IMR-90 (cell line): ENCODE measurements around the gene FSTL5.

ENCODE experiments used
- MXI1 ChIP-seq: IDR thresholded peaks from 2 replicates; pipeline ENCODE4 v1.6.1; 2012; ENCODE audit warnings: low read depth, mild to moderate bottlenecking, low read length, moderate library complexity, borderline replicate concordance
- NFE2L2 ChIP-seq: fragments of 150-350 bp; IDR thresholded peaks from 2 replicates; pipeline ENCODE4 v1.6.1; 2016; ENCODE audit warnings: low read depth, mild to moderate bottlenecking, low read length
- POLR2A ChIP-seq: IDR thresholded peaks from 2 replicates; pipeline ENCODE4 v1.6.1; 2012; ENCODE audit warnings: mild to moderate bottlenecking, low read depth, low read length
- RFX5 ChIP-seq: IDR thresholded peaks from 2 replicates; pipeline ENCODE4 v1.8.0; 2012; ENCODE audit warnings: low read depth, mild to moderate bottlenecking, low read length, moderate library complexity
- SMC3 ChIP-seq: fragments of 150-350 bp; IDR thresholded peaks from 2 replicates; pipeline ENCODE4 v1.6.1; 2016; ENCODE audit warnings: low read depth, mild to moderate bottlenecking, antibody characterized with exemption, low read length, moderate library complexity
- TF ChIP-seq, protein P1 (sequence below): conservative IDR thresholded peaks from 2 replicates; pipeline ENCODE4 v1.5.1; 2012; ENCODE audit warnings: mild to moderate bottlenecking, low read depth, low read length, improper control_type of control experiment

DNA sequence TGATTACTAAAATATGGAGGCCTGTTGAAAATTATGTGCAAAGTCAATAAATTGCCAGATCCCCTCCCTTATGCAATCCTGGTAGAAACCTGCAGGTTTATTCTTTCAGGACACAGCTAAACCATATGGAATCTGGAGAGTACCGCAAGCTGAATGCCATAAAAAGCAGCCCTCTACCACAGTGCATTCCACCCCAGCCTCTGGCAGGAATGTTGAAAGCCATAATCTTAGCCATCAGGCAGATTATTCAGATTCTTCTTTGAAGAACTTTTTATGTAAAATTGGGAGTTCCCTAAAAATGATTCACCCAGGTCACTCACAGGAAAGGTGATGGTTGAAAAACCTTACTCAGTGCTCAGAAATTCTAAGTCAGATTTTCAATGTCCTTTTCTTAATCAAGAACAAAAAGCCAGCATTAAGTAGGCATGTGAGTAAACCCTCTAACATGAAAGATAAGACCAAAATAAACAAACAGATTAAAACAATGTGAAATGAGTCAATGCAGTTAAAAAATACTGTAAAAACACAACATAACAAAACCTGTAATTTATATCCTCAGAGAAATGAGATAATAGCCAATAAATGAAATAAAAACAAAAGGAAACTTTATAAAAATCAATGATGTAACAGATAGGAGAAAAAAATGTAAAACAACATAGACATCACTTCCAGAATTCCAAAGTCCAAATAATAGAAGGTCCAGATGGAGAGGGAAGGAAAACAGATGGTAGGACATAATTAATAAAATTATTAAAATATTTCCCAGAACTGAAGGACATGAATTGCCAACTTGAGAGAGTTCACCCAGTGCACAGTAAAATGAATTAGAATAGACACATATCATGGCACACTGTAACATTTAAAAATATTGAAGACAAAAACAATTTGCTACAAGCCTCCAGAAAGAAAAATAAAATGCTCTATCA lies 226.9 kb downstream of the FSTL5 start:
- no peak for TF ChIP-seq POLR2A
- no peak for TF ChIP-seq SMC3
- TF ChIP-seq, protein P1, sequence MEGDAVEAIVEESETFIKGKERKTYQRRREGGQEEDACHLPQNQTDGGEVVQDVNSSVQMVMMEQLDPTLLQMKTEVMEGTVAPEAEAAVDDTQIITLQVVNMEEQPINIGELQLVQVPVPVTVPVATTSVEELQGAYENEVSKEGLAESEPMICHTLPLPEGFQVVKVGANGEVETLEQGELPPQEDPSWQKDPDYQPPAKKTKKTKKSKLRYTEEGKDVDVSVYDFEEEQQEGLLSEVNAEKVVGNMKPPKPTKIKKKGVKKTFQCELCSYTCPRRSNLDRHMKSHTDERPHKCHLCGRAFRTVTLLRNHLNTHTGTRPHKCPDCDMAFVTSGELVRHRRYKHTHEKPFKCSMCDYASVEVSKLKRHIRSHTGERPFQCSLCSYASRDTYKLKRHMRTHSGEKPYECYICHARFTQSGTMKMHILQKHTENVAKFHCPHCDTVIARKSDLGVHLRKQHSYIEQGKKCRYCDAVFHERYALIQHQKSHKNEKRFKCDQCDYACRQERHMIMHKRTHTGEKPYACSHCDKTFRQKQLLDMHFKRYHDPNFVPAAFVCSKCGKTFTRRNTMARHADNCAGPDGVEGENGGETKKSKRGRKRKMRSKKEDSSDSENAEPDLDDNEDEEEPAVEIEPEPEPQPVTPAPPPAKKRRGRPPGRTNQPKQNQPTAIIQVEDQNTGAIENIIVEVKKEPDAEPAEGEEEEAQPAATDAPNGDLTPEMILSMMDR = no peak
- TF ChIP-seq RFX5 = no peak
- no peak for TF ChIP-seq MXI1
- no peak for TF ChIP-seq NFE2L2
